Measurements from ENCODE around the gene LINGO3. TPM values are rescaled to one million over a fixed set of nuclear protein-coding genes. Genes with fewer than 3 reads are reported as not detected.

LINGO3 gene
- total and polyA plus RNA-seq, 2 donors (not counting 3 experiments of a cell fraction or from before 2014, with no cell fraction given) = not detected

DNA sequence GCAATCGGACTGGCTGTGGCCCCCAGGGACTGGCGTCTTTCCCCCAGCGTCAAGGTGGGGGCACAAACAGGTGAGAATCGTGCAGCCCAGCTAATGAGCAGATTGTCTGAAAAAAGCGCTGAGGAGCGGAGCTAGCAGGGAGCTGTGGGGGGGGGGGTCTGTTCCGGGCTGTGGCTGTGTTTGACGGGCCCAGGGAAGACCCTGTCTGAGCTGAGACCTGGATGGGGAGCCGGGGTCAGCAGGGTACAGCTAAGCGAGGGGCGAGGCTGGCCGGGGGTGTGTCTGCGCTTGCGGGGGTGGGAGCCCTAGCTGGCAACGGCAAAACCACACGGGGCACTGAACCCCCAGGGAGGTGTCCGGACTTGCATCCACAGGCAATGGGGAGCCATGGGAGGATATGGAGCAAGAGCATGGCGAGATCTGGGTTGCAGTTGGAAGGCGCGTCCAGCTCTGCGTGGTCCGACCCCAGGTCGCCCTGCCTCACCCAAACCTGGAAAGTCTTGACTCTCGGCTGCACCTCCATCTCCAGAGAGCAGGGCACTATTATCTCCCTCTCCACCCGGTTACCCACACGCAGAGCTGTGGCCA lies 4.6 kb downstream of the LINGO3 start:
- no peak overlapping the region for H2AFZ ChIP-seq (ENCODE audit: low read depth, low read length)
- H3K9me3 ChIP-seq (replicated peaks; ENCODE audit: control insufficient read depth, insufficient read depth, low read length) = no peaks in the 10 kb centered on the region
- ChIA-PET CTCF (interaction anchor here (1.6 kb wide), 1 partner anchor 12 kb away, joined by 4 read pairs; no protein-coding TSS in a partner anchor), POLR2A (no interaction called here)
- no TSS peak for BruUV-seq (replicated peaks)
- TF ChIP-seq JUN (IDR thresholded peaks at IDR 0.05; ENCODE audit: borderline replicate concordance, insufficient read depth, insufficient read length, low read depth) (no peak), FOS (IDR thresholded peaks at IDR 0.05; ENCODE audit: borderline replicate concordance, insufficient read depth, low read length) (no peak), EZH2 (IDR thresholded peaks at IDR 0.05; ENCODE audit: borderline replicate concordance, low read depth, low read length, severe bottlenecking) (no peak), POLR2A (IDR thresholded peaks at IDR 0.05; ENCODE audit: low read depth, low read length) (no peak), POLR2AphosphoS5 (IDR thresholded peaks at IDR 0.05; ENCODE audit: insufficient read depth, low read depth, low read length) (no peak)
- TF ChIP-seq, protein P1, sequence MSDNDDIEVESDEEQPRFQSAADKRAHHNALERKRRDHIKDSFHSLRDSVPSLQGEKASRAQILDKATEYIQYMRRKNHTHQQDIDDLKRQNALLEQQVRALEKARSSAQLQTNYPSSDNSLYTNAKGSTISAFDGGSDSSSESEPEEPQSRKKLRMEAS (IDR thresholded peaks at IDR 0.05; ENCODE audit: insufficient read depth, insufficient read length) = no peak
- no peaks in the 10 kb centered on the region for H3K79me2 ChIP-seq (ENCODE audit: control insufficient read depth, insufficient read depth, low read length)
- no peaks in the 10 kb centered on the region for H3K9me1 ChIP-seq (replicated peaks; ENCODE audit: control insufficient read depth, extremely low read depth, insufficient read depth, low read length)
- dilution Hi-C loops (cut with MboI; ENCODE audit: extremely low pct_ligation_motif_present, low sequenced_read_pairs) = no loop called here
- DNase-seq (ENCODE audit: low read depth, low spot score) = no peak
- peaks cover 8 to 18% of the 10 kb centered on the region in 2 experiments for H3K27me3 ChIP-seq (ENCODE audit: control insufficient read depth in 2 of 2, insufficient read depth in 2 of 2, low read length in 2 of 2)
- H3K27ac ChIP-seq (ENCODE audit: insufficient read depth, low read depth, low read length) = no peak overlapping the region
- H4K20me1 ChIP-seq (replicated peaks; ENCODE audit: control insufficient read depth, extremely low read depth, insufficient read depth, low read length) = no peaks in the 10 kb centered on the region
- intact Hi-C loops (cut with micrococcal nuclease) = no loop called here
- no peak overlapping the region for H3K4me3 ChIP-seq (replicated peaks in 1 of 3; ENCODE audit: insufficient read depth in 1 of 3, low read depth in 1 of 3, low read length in 3 of 3)
- no peaks in the 10 kb centered on the region for H3K36me3 ChIP-seq (ENCODE audit: control insufficient read depth in 2 of 2, extremely low read depth in 1 of 2, insufficient read depth in 2 of 2, low read length in 2 of 2)
- no peak overlapping the region for H3K4me2 ChIP-seq (ENCODE audit: insufficient read depth, low read length)
- no peaks in the 10 kb centered on the region for H3K4me1 ChIP-seq (ENCODE audit: control insufficient read depth, extremely low read depth, insufficient read depth, low read length)
- no peak overlapping the region for H3K9ac ChIP-seq (replicated peaks; ENCODE audit: extremely low read depth, insufficient read depth, low read length)
- FAIRE-seq = no peak

Measured in endothelial cell of umbilical vein (primary cell).